ENCODE data around the gene HRH2.

HRH2 gene

GRCh38 chr5:175743676-175744210 lies 85.9 kb downstream of the HRH2 start:
- H3K9ac ChIP-seq (ENCODE audit: insufficient read length), result no peak overlapping the region
- H3K27ac ChIP-seq, result no peak overlapping the region
- H3K4me3 ChIP-seq, result no peak overlapping the region
- no peak for TF ChIP-seq POLR2AphosphoS5 (IDR thresholded peaks at IDR 0.05; ENCODE audit: borderline replicate concordance, low read depth, low read length)
- no peak for TF ChIP-seq FOXP2 (optimal IDR thresholded peaks at IDR 0.05; ENCODE audit: control extremely low read depth, extremely low read length, insufficient read depth)
- no peak for TF ChIP-seq EZH2 (IDR thresholded peaks at IDR 0.05)
- H3K9me3 ChIP-seq (ENCODE audit: low read depth, low read length), result no peaks in the 10 kb centered on the region
- DNase-seq (ENCODE audit: low read depth, low spot score), result no peak
- H3K36me3 ChIP-seq (ENCODE audit: insufficient read depth, low read length), result no peaks in the 10 kb centered on the region

GRCh38 chr5:175745210-175745609 lies 87.3 kb downstream of the HRH2 start:
- no peaks in the 10 kb centered on the region for H3K9me3 ChIP-seq (ENCODE audit: low read depth, low read length)
- no peak overlapping the region for H3K27ac ChIP-seq
- no peak for TF ChIP-seq POLR2AphosphoS5 (IDR thresholded peaks at IDR 0.05; ENCODE audit: borderline replicate concordance, low read depth, low read length)
- H3K9ac ChIP-seq (ENCODE audit: insufficient read length), result no peak overlapping the region
- H3K4me3 ChIP-seq, result no peak overlapping the region
- no peaks in the 10 kb centered on the region for H3K36me3 ChIP-seq (ENCODE audit: insufficient read depth, low read length)
- DNase-seq (ENCODE audit: low read depth, low spot score), result no peak

GRCh38 chr5:175746851-175747250 lies 89.0 kb downstream of the HRH2 start:
- H3K27ac ChIP-seq, result no peak overlapping the region
- TF ChIP-seq EZH2 (IDR thresholded peaks at IDR 0.05), result no peak
- no peak for TF ChIP-seq FOXP2 (optimal IDR thresholded peaks at IDR 0.05; ENCODE audit: control extremely low read depth, extremely low read length, insufficient read depth)
- no peak for TF ChIP-seq POLR2AphosphoS5 (IDR thresholded peaks at IDR 0.05; ENCODE audit: borderline replicate concordance, low read depth, low read length)
- no peaks in the 10 kb centered on the region for H3K36me3 ChIP-seq (ENCODE audit: insufficient read depth, low read length)
- no peak overlapping the region for H3K9ac ChIP-seq (ENCODE audit: insufficient read length)
- H3K4me3 ChIP-seq, result no peak overlapping the region
- no peaks in the 10 kb centered on the region for H3K9me3 ChIP-seq (ENCODE audit: low read depth, low read length)
- DNase-seq (ENCODE audit: low read depth, low spot score), result no peak

GRCh38 chr5:175747539-175748060 lies 89.7 kb downstream of the HRH2 start:
- H3K9me3 ChIP-seq (ENCODE audit: low read depth, low read length), result no peaks in the 10 kb centered on the region
- DNase-seq (ENCODE audit: low read depth, low spot score), result no peak
- no peak overlapping the region for H3K27ac ChIP-seq
- TF ChIP-seq POLR2AphosphoS5 (IDR thresholded peaks at IDR 0.05; ENCODE audit: borderline replicate concordance, low read depth, low read length) (no peak), EZH2 (IDR thresholded peaks at IDR 0.05) (no peak), FOXP2 (optimal IDR thresholded peaks at IDR 0.05; ENCODE audit: control extremely low read depth, extremely low read length, insufficient read depth) (no peak)
- no peaks in the 10 kb centered on the region for H3K36me3 ChIP-seq (ENCODE audit: insufficient read depth, low read length)
- no peak overlapping the region for H3K9ac ChIP-seq (ENCODE audit: insufficient read length)
- H3K4me3 ChIP-seq, result no peak overlapping the region

DNA sequence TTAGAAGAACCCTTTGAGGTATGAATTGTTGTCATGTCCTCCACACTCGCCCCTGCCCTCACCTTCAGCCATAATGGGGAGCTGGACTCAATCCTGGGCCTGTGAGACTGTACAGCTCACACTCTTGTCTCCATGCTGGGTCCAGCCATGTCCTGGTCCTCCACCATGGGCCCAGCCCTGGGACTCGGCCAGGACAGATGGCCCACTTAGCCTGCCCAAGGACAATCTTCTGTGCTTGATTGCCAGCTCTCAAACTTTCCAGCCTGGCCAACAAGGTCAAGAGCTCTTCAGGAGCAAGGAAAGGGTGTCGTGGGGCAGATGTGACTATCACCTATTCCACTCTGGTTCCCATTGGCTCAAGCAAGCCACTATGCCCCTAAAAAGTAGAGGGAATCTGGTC lies 90.8 kb downstream of the HRH2 start:
- no peak for TF ChIP-seq FOXP2 (optimal IDR thresholded peaks at IDR 0.05; ENCODE audit: control extremely low read depth, extremely low read length, insufficient read depth)
- TF ChIP-seq EZH2 (IDR thresholded peaks at IDR 0.05), result no peak
- TF ChIP-seq POLR2AphosphoS5 (IDR thresholded peaks at IDR 0.05; ENCODE audit: borderline replicate concordance, low read depth, low read length), result no peak
- no peak overlapping the region for H3K9ac ChIP-seq (ENCODE audit: insufficient read length)
- no peaks in the 10 kb centered on the region for H3K36me3 ChIP-seq (ENCODE audit: insufficient read depth, low read length)
- H3K9me3 ChIP-seq (ENCODE audit: low read depth, low read length), result no peaks in the 10 kb centered on the region
- no peak overlapping the region for H3K27ac ChIP-seq
- no peak overlapping the region for H3K4me3 ChIP-seq
- no peak for DNase-seq (ENCODE audit: low read depth, low spot score)

DNA sequence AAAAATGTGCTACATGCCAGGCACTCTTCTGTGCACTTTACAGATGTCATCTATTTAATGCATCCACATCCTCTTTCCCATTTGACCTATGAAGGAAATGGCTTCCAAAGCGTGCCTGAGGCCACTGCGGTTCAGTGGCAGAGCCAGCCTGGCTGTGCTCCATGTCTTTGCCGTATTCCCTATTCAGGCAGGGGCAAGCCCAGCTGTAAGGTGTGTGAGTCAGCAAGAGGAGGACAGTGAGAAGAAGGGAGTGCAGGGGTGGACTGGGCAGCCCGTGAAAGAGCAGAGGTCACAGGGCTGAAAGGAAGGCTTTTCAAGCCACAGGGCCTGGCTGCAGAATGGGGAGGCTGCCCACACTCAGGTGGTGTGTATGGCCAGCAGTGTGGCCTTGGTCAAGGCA lies 91.7 kb downstream of the HRH2 start:
- no peak overlapping the region for H3K9ac ChIP-seq (ENCODE audit: insufficient read length)
- TF ChIP-seq EZH2 (IDR thresholded peaks at IDR 0.05) (no peak), POLR2AphosphoS5 (IDR thresholded peaks at IDR 0.05; ENCODE audit: borderline replicate concordance, low read depth, low read length) (no peak), FOXP2 (optimal IDR thresholded peaks at IDR 0.05; ENCODE audit: control extremely low read depth, extremely low read length, insufficient read depth) (no peak)
- H3K36me3 ChIP-seq (ENCODE audit: insufficient read depth, low read length), result no peaks in the 10 kb centered on the region
- no peak overlapping the region for H3K4me3 ChIP-seq
- DNase-seq (ENCODE audit: low read depth, low spot score), result no peak
- no peaks in the 10 kb centered on the region for H3K9me3 ChIP-seq (ENCODE audit: low read depth, low read length)
- no peak overlapping the region for H3K27ac ChIP-seq

GRCh38 chr5:175750511-175750931 lies 92.7 kb downstream of the HRH2 start:
- H3K9ac ChIP-seq (ENCODE audit: insufficient read length), result no peak overlapping the region
- H3K27ac ChIP-seq, result no peak overlapping the region
- no peaks in the 10 kb centered on the region for H3K36me3 ChIP-seq (ENCODE audit: insufficient read depth, low read length)
- no peak overlapping the region for H3K4me3 ChIP-seq
- no peak for TF ChIP-seq POLR2AphosphoS5 (IDR thresholded peaks at IDR 0.05; ENCODE audit: borderline replicate concordance, low read depth, low read length)
- no peak for TF ChIP-seq FOXP2 (optimal IDR thresholded peaks at IDR 0.05; ENCODE audit: control extremely low read depth, extremely low read length, insufficient read depth)
- TF ChIP-seq EZH2 (IDR thresholded peaks at IDR 0.05), result no peak
- DNase-seq (ENCODE audit: low read depth, low spot score), result no peak
- no peaks in the 10 kb centered on the region for H3K9me3 ChIP-seq (ENCODE audit: low read depth, low read length)

- H3K4me3 ChIP-seq, result no peak overlapping the region
- no peaks in the 10 kb centered on the region for H3K9me3 ChIP-seq (ENCODE audit: low read depth, low read length)
- DNase-seq (ENCODE audit: low read depth, low spot score), result no peak
- H3K9ac ChIP-seq (ENCODE audit: insufficient read length), result no peak overlapping the region
- H3K27ac ChIP-seq, result no peak overlapping the region
- TF ChIP-seq EZH2 (IDR thresholded peaks at IDR 0.05) (no peak), POLR2AphosphoS5 (IDR thresholded peaks at IDR 0.05; ENCODE audit: borderline replicate concordance, low read depth, low read length) (no peak)
- H3K36me3 ChIP-seq (ENCODE audit: insufficient read depth, low read length), result no peaks in the 10 kb centered on the region
These were observed 93.5 kb downstream of the HRH2 start for GRCh38 chr5:175751369-175751768.

- no peak for DNase-seq (ENCODE audit: low read depth, low spot score)
- no peak for TF ChIP-seq FOXP2 (optimal IDR thresholded peaks at IDR 0.05; ENCODE audit: control extremely low read depth, extremely low read length, insufficient read depth)
- no peak for TF ChIP-seq POLR2AphosphoS5 (IDR thresholded peaks at IDR 0.05; ENCODE audit: borderline replicate concordance, low read depth, low read length)
- TF ChIP-seq EZH2 (IDR thresholded peaks at IDR 0.05), result no peak
- no peaks in the 10 kb centered on the region for H3K36me3 ChIP-seq (ENCODE audit: insufficient read depth, low read length)
- H3K4me3 ChIP-seq, result no peak overlapping the region
- no peak overlapping the region for H3K27ac ChIP-seq
- H3K9ac ChIP-seq (ENCODE audit: insufficient read length), result no peak overlapping the region
- no peaks in the 10 kb centered on the region for H3K9me3 ChIP-seq (ENCODE audit: low read depth, low read length)
These were observed 95.1 kb downstream of the HRH2 start for GRCh38 chr5:175752826-175753535.

Data from SK-N-MC (cell line).